Mucosa of descending colon (tissue), 3 donors: ENCODE data around the gene GOLGA3. TPM values are rescaled to one million over a fixed set of nuclear protein-coding genes. Genes with fewer than 3 reads are reported as not detected.

ENCODE experiments used
- ATAC-seq: fragments of 200-7000 bp; cut with Tn5 transposase; one replicate; pipeline ENCODE4 v1.9.1; 2020; ENCODE audit warnings: mild to moderate bottlenecking, moderate library complexity
- DNase-seq, 3 donors: peaks; one replicate each; pipeline ENCODE4 v3.0.0-alpha.2; 2020
- H3K36me3 ChIP-seq: fragments of 200-600 bp; one replicate; pipeline ENCODE4 v1.8.0; 2021; ENCODE audit warnings: low read depth, mild to moderate bottlenecking
- H3K4me1 ChIP-seq: fragments of 200-600 bp; one replicate; pipeline ENCODE4 v1.8.0; 2021; ENCODE audit warnings: low read depth, mild to moderate bottlenecking
- H3K4me3 ChIP-seq: fragments of 200-600 bp; one replicate; pipeline ENCODE4 v1.8.0; 2021; ENCODE audit warnings: mild to moderate bottlenecking
- H3K9me3 ChIP-seq: fragments of 200-600 bp; one replicate; pipeline ENCODE4 v1.8.0; 2021; ENCODE audit warnings: mild to moderate bottlenecking
- intact Hi-C, 2 donors: fragments of 100-400 bp; cut with DNase I in 1 of 2; cut with micrococcal nuclease in 1 of 2; formaldehyde crosslinking; loops; one replicate each; pipeline versions ENCODE4 v1.11.0 to v1.11.1; 2022; cut with DNase I, micrococcal nuclease
- total RNA-seq, 3 donors: library from RNA; stranded (reverse); fragmentation: NEBNext Ultra II Directional in 2 of 3; extraction: Animal tissue kit (Norgen Biotek cat#: 25700) in 2 of 3; gene quantifications; one replicate each; pipeline versions ENCODE4 v1.2.1 to v1.2.4, GENCODE V29; 2021 to 2023
- TF ChIP-seq, protein P1 (sequence below): fragments of 200-600 bp; IDR thresholded peaks from one replicate; pipeline ENCODE4 v1.8.0; 2022; ENCODE audit warnings: antibody characterized with exemption, mild to moderate bottlenecking
- donor health status: DM: no; HTN: no; CAD: no; lungs with moderate emphysema.
- donor health status: DM: no; HTN: no; CAD: no.
- donor health status: DM: no; HTN: yes; CAD: no.

Gene GOLGA3
- total RNA-seq, 3 donors from 2014 or later: 71.6 to 91.0 (median 89.6) TPM

GRCh38 chr12:132747896-132748295 lies 80.8 kb downstream of the GOLGA3 start:
- H3K9me3 ChIP-seq: no peaks in the 10 kb centered on the region
- no peak overlapping the region for H3K4me3 ChIP-seq
- DNase-seq (no peak), ATAC-seq (no peak)
- peaks cover 12% of the 10 kb centered on the region for H3K36me3 ChIP-seq
- no peaks in the 10 kb centered on the region for H3K4me1 ChIP-seq
- intact Hi-C loops: no loop called here
- TF ChIP-seq, protein P1, sequence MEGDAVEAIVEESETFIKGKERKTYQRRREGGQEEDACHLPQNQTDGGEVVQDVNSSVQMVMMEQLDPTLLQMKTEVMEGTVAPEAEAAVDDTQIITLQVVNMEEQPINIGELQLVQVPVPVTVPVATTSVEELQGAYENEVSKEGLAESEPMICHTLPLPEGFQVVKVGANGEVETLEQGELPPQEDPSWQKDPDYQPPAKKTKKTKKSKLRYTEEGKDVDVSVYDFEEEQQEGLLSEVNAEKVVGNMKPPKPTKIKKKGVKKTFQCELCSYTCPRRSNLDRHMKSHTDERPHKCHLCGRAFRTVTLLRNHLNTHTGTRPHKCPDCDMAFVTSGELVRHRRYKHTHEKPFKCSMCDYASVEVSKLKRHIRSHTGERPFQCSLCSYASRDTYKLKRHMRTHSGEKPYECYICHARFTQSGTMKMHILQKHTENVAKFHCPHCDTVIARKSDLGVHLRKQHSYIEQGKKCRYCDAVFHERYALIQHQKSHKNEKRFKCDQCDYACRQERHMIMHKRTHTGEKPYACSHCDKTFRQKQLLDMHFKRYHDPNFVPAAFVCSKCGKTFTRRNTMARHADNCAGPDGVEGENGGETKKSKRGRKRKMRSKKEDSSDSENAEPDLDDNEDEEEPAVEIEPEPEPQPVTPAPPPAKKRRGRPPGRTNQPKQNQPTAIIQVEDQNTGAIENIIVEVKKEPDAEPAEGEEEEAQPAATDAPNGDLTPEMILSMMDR: no peak

DNA sequence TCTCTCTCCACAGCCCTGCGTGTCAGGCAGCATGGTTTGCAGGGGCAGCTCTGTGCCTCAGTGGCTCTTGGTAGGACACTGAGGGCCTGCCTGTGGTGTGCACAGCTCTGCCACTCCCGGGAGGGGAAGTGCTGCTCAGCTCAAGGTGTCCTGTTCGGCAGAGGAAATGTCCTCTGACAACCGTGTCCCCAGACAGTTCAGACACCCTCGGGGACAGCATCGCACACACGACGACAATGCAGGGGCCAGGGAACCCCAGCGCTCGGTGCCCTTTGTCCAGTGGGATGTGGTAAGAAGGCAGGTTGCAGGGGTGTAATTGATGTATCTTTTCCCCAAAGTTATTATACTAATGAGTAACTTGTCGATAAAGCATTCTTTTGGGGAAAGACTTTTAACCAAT lies 81.3 kb downstream of the GOLGA3 start:
- DNase-seq (no peak), ATAC-seq (no peak)
- Histone ChIP-seq H3K9me3 (no peaks in the 10 kb centered on the region), H3K4me3 (no peak overlapping the region), H3K36me3 (peaks cover 12% of the 10 kb centered on the region), H3K4me1 (no peaks in the 10 kb centered on the region)
- TF ChIP-seq, protein P1: no peak
- intact Hi-C loops: no loop called here

GRCh38 chr12:132746613-132747012 lies 82.1 kb downstream of the GOLGA3 start:
- ATAC-seq: no peak
- H3K4me1 ChIP-seq: no peaks in the 10 kb centered on the region
- TF ChIP-seq, protein P1: no peak
- no peak for DNase-seq
- no peaks in the 10 kb centered on the region for H3K9me3 ChIP-seq
- H3K36me3 ChIP-seq: peaks cover 14% of the 10 kb centered on the region
- intact Hi-C loops: no loop called here
- H3K4me3 ChIP-seq: no peak overlapping the region

DNA sequence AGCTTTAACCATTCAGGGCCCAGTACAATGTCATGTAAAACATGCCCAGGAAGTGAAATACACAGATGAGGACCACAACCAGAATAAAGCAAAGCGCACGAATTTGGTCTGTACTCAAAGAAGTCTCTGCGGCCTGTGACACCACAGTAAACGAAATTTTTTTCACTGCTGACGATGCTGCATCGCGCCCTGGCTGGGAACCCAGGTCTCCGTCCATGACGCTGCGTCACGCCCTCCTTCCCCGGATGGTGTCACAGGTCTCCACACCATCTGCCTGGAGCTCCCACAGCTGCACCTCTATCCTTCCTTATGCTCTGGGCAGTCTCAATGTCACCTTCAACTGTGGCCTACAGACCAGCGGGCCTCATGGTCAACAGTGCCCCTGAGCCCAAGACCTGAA lies 84.8 kb downstream of the GOLGA3 start:
- H3K4me1 ChIP-seq: no peaks in the 10 kb centered on the region
- H3K9me3 ChIP-seq: no peaks in the 10 kb centered on the region
- TF ChIP-seq, protein P1: no peak
- DNase-seq (no peak), ATAC-seq (no peak)
- no peak overlapping the region for H3K4me3 ChIP-seq
- intact Hi-C loops: no loop called here
- H3K36me3 ChIP-seq: peaks cover 19% of the 10 kb centered on the region

GRCh38 chr12:132741620-132742019 lies 87.0 kb downstream of the GOLGA3 start:
- intact Hi-C loops: no loop called here
- TF ChIP-seq, protein P1: no peak
- Histone ChIP-seq H3K4me1 (no peaks in the 10 kb centered on the region), H3K9me3 (no peaks in the 10 kb centered on the region), H3K36me3 (peaks cover 14% of the 10 kb centered on the region), H3K4me3 (no peak overlapping the region)
- DNase-seq: no peak
- ATAC-seq: no peak

- TF ChIP-seq, protein P1: no peak
- intact Hi-C loops: no loop called here
- ATAC-seq: no peak
Observed at GRCh38 chr12:132740652-132741051, 88.0 kb downstream of the GOLGA3 start.

More at GRCh38 chr12:132740652-132741051, 88.0 kb downstream of the GOLGA3 start:
- Histone ChIP-seq H3K36me3 (peaks cover 14% of the 10 kb centered on the region), H3K9me3 (no peaks in the 10 kb centered on the region), H3K4me1 (no peaks in the 10 kb centered on the region), H3K4me3 (no peak overlapping the region)
- DNase-seq: no peak
